ENCODE measurements around the gene NT5C2. TPM values are rescaled to one million over a fixed set of nuclear protein-coding genes. Genes with fewer than 3 reads are reported as not detected.

The NT5C2 gene
- total and polyA plus RNA-seq, 2 donors (not counting 3 experiments of a cell fraction or from before 2014, with no cell fraction given), result 47.2 to 69.9 TPM

DNA sequence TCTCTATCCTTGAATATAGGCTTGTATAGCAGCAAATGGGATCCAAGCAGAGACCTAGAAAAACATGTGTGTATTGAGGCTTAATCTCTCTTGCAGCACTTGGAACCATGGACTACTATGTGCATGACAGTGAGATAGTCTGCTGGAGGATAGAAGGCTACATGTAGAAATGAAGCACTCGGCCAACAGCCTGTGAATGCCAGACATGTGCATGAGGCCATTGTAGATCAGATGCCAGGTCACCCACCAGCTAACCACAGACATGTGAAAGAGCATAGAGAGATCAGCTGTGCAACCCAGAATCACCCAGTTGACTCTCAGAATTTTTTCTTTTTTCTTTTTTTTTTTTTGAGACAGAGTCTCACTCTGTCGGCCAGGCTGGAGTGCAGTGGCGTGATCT, 90.9 kb downstream of the NT5C2 start:
- no TSS peak for BruUV-seq (replicated peaks)
- dilution Hi-C loops (cut with MboI; ENCODE audit: extremely low pct_ligation_motif_present, low sequenced_read_pairs), result no loop called here
- H3K27ac ChIP-seq (ENCODE audit: insufficient read depth, low read depth, low read length), result no peak overlapping the region
- CTCF ChIA-PET, result interaction anchor here (1.1 to 9.7 kb wide), 3 partner anchors 8 to 150 kb away, joined by 3 to 87 read pairs (median 9); no protein-coding TSS in a partner anchor
- TF ChIP-seq MYC (IDR thresholded peaks at IDR 0.05; ENCODE audit: low read depth, low read length), result no peak
- TF ChIP-seq, protein P1, sequence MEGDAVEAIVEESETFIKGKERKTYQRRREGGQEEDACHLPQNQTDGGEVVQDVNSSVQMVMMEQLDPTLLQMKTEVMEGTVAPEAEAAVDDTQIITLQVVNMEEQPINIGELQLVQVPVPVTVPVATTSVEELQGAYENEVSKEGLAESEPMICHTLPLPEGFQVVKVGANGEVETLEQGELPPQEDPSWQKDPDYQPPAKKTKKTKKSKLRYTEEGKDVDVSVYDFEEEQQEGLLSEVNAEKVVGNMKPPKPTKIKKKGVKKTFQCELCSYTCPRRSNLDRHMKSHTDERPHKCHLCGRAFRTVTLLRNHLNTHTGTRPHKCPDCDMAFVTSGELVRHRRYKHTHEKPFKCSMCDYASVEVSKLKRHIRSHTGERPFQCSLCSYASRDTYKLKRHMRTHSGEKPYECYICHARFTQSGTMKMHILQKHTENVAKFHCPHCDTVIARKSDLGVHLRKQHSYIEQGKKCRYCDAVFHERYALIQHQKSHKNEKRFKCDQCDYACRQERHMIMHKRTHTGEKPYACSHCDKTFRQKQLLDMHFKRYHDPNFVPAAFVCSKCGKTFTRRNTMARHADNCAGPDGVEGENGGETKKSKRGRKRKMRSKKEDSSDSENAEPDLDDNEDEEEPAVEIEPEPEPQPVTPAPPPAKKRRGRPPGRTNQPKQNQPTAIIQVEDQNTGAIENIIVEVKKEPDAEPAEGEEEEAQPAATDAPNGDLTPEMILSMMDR (IDR thresholded peaks at IDR 0.05; ENCODE audit: extremely low read depth in 1 of 2, insufficient read depth in 1 of 2, low read depth in 1 of 2, low read length in 2 of 2), result no peak
- no peak for TF ChIP-seq EZH2 (IDR thresholded peaks at IDR 0.05; ENCODE audit: borderline replicate concordance, low read depth, low read length, severe bottlenecking)
- no peak for TF ChIP-seq JUN (IDR thresholded peaks at IDR 0.05; ENCODE audit: borderline replicate concordance, insufficient read depth, insufficient read length, low read depth)
- no peak for TF ChIP-seq GATA2 (IDR thresholded peaks at IDR 0.05; ENCODE audit: insufficient read depth, insufficient read length, low read depth, low read length)
- TF ChIP-seq FOS (IDR thresholded peaks at IDR 0.05; ENCODE audit: borderline replicate concordance, insufficient read depth, low read length), result no peak
- TF ChIP-seq POLR2AphosphoS5 (IDR thresholded peaks at IDR 0.05; ENCODE audit: insufficient read depth, low read depth, low read length), result no peak
- TF ChIP-seq POLR2A (IDR thresholded peaks at IDR 0.05; ENCODE audit: low read depth, low read length), result no peak
- TF ChIP-seq, protein P2, sequence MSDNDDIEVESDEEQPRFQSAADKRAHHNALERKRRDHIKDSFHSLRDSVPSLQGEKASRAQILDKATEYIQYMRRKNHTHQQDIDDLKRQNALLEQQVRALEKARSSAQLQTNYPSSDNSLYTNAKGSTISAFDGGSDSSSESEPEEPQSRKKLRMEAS (IDR thresholded peaks at IDR 0.05; ENCODE audit: insufficient read depth, insufficient read length), result no peak
- peaks cover 3% of the 10 kb centered on the region for H3K79me2 ChIP-seq (ENCODE audit: control insufficient read depth, insufficient read depth, low read length)
- no peaks in the 10 kb centered on the region for H3K4me1 ChIP-seq (ENCODE audit: control insufficient read depth, extremely low read depth, insufficient read depth, low read length)
- FAIRE-seq (no peak), DNase-seq (ENCODE audit: low read depth, low spot score) (no peak)
- intact Hi-C loops (cut with micrococcal nuclease), result no loop called here
- H2AFZ ChIP-seq (ENCODE audit: low read depth, low read length), result no peak overlapping the region
- peaks cover 10 to 30% of the 10 kb centered on the region in 2 experiments for H3K36me3 ChIP-seq (ENCODE audit: control insufficient read depth in 2 of 2, extremely low read depth in 1 of 2, insufficient read depth in 2 of 2, low read length in 2 of 2)
- H4K20me1 ChIP-seq (replicated peaks; ENCODE audit: control insufficient read depth, extremely low read depth, insufficient read depth, low read length), result no peaks in the 10 kb centered on the region
- no peak overlapping the region for H3K4me2 ChIP-seq (ENCODE audit: insufficient read depth, low read length)
- POLR2A ChIA-PET, result no interaction called here
- no peak overlapping the region for H3K9ac ChIP-seq (replicated peaks; ENCODE audit: extremely low read depth, insufficient read depth, low read length)
- H3K4me3 ChIP-seq (replicated peaks in 1 of 3; ENCODE audit: insufficient read depth in 1 of 3, low read depth in 1 of 3, low read length in 3 of 3), result no peak overlapping the region
- H3K9me1 ChIP-seq (replicated peaks; ENCODE audit: control insufficient read depth, extremely low read depth, insufficient read depth, low read length), result no peaks in the 10 kb centered on the region
- H3K9me3 ChIP-seq (replicated peaks; ENCODE audit: control insufficient read depth, insufficient read depth, low read length), result no peaks in the 10 kb centered on the region
- no peaks in the 10 kb centered on the region for H3K27me3 ChIP-seq (ENCODE audit: control insufficient read depth in 2 of 2, insufficient read depth in 2 of 2, low read length in 2 of 2)

Measured in endothelial cell of umbilical vein (primary cell).